22Rv1 (cell line): ENCODE data around the gene CDK5RAP1.

ENCODE experiments used
- ZFX ChIP-seq: fragments of 450-650 bp; IDR thresholded peaks from 2 replicates; pipeline ENCODE4 v1.6.1; 2017; ENCODE audit warnings: antibody characterized with exemption, borderline replicate concordance
- TF ChIP-seq, protein P1 (sequence below): fragments of 450-650 bp; IDR thresholded peaks from 2 replicates; pipeline ENCODE4 v1.5.1; 2017; ENCODE audit warnings: mild to moderate bottlenecking

- TF ChIP-seq, protein P1, sequence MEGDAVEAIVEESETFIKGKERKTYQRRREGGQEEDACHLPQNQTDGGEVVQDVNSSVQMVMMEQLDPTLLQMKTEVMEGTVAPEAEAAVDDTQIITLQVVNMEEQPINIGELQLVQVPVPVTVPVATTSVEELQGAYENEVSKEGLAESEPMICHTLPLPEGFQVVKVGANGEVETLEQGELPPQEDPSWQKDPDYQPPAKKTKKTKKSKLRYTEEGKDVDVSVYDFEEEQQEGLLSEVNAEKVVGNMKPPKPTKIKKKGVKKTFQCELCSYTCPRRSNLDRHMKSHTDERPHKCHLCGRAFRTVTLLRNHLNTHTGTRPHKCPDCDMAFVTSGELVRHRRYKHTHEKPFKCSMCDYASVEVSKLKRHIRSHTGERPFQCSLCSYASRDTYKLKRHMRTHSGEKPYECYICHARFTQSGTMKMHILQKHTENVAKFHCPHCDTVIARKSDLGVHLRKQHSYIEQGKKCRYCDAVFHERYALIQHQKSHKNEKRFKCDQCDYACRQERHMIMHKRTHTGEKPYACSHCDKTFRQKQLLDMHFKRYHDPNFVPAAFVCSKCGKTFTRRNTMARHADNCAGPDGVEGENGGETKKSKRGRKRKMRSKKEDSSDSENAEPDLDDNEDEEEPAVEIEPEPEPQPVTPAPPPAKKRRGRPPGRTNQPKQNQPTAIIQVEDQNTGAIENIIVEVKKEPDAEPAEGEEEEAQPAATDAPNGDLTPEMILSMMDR = no peak
- TF ChIP-seq ZFX = no peak
These were observed 83.3 kb downstream of the CDK5RAP1 start for GRCh38 chr20:33318096-33318429.
